HEK293T (cell line): ENCODE measurements around the gene KLHL30.

Experiments
- ARNT ChIP-seq: fragments of 450-650 bp; IDR thresholded peaks from 2 replicates; pipeline ENCODE4 v1.6.1; 2017; ENCODE audit warnings: mild to moderate bottlenecking
- BHLHE40 ChIP-seq: fragments of 450-650 bp; IDR thresholded peaks from 2 replicates; pipeline ENCODE4 v1.6.1; 2016; ENCODE audit warnings: mild to moderate bottlenecking, moderate library complexity, borderline replicate concordance
- ELF4 ChIP-seq: fragments of 450-650 bp; IDR thresholded peaks from 2 replicates; pipeline ENCODE4 v1.6.1; 2017; ENCODE audit warnings: antibody characterized with exemption
- FOXA1 ChIP-seq: fragments of 450-650 bp; IDR thresholded peaks from 2 replicates; pipeline ENCODE4 v1.6.1; 2016; ENCODE audit warnings: mild to moderate bottlenecking
- FOXK2 ChIP-seq: fragments of 450-650 bp; IDR thresholded peaks from 2 replicates; pipeline ENCODE4 v1.6.1; 2016; ENCODE audit warnings: mild to moderate bottlenecking
- HDGF ChIP-seq: fragments of 450-650 bp; IDR thresholded peaks from 2 replicates; pipeline ENCODE4 v1.6.1; 2017; ENCODE audit warnings: antibody characterized with exemption, borderline replicate concordance
- L3MBTL2 ChIP-seq: fragments of 450-650 bp; conservative IDR thresholded peaks from 2 replicates; pipeline ENCODE4 v1.6.1; 2016; ENCODE audit warnings: mild to moderate bottlenecking
- NFRKB ChIP-seq: fragments of 450-650 bp; IDR thresholded peaks from 2 replicates; pipeline ENCODE4 v1.6.1; 2016; ENCODE audit warnings: mild to moderate bottlenecking, moderate library complexity
- PKNOX1 ChIP-seq: fragments of 450-650 bp; IDR thresholded peaks from 2 replicates; pipeline ENCODE4 v1.6.1; 2016
- SP1 ChIP-seq: fragments of 450-650 bp; IDR thresholded peaks from 2 replicates; pipeline ENCODE4 v1.6.1; 2017
- SUZ12 ChIP-seq: fragments of 450-650 bp; IDR thresholded peaks from 2 replicates; pipeline ENCODE4 v1.6.1; 2016; ENCODE audit warnings: mild to moderate bottlenecking

- TF ChIP-seq SP1 (no peak), SUZ12 (no peak), FOXA1 (no peak), L3MBTL2 (no peak), ARNT (no peak), ELF4 (no peak), FOXK2 (no peak), PKNOX1 (no peak), NFRKB (no peak), BHLHE40 (no peak), HDGF (no peak)
Measured at GRCh38 chr2:238136820-238137537, 1.5 kb upstream of the KLHL30 start.
